A549 (cell line): ENCODE results near the gene BICRAL.

ENCODE experiments used
- CEBPB ChIP-seq, 2 experiments: fragments of >200 bp in 1 of 2; sonication (Bioruptor Twin) in 1 of 2; formaldehyde crosslinking in 1 of 2; IDR thresholded peaks; 2 replicates each; pipeline ENCODE4 v1.6.1; 2012 to 2016
- CTCF ChIP-seq: fragments of >200 bp; sonication (Bioruptor Twin); formaldehyde crosslinking; IDR thresholded peaks from 3 replicates; pipeline ENCODE4 v1.5.1; 2016
- JUN ChIP-seq, 2 experiments: fragments of >200 bp; sonication (Bioruptor Twin); formaldehyde crosslinking; IDR thresholded peaks; 2 replicates in 1 of 2; 3 replicates in 1 of 2; pipeline ENCODE4 v1.6.1; 2016 to 2017
- ZFP36 ChIP-seq: fragments of 450-650 bp; IDR thresholded peaks from 2 replicates; pipeline ENCODE4 v1.6.1; 2014; ENCODE audit warnings: borderline replicate concordance; ENCODE audit not compliant: partially characterized antibody

- TF ChIP-seq JUN (IDR thresholded peaks at IDR 0.05), result no peak
- TF ChIP-seq CTCF, result no peak
- no peak for TF ChIP-seq ZFP36
- TF ChIP-seq CEBPB (IDR thresholded peaks at IDR 0.05), result no peak
Measured at GRCh38 chr6:42778122-42778521, 3.7 kb upstream of the BICRAL start.
